H1 (cell line): Measurements from ENCODE around the gene MED12L. TPM values are rescaled to one million over a fixed set of nuclear protein-coding genes. Genes with fewer than 3 reads are reported as not detected.

Experiments
- CTCF ChIA-PET: fragments of 300-600 bp; sonication (Branson Sonifier 250); formaldehyde crosslinking; loops from one replicate; lab custom pipeline; 2021; ENCODE audit not compliant: partially characterized antibody; lab: Charles Lee
- POLR2A ChIA-PET: fragments of 300-600 bp; sonication (Branson Sonifier 250); formaldehyde crosslinking; loops from one replicate; lab custom pipeline; 2021; ENCODE audit warnings: inconsistent platforms; ENCODE audit not compliant: partially characterized antibody; lab: Charles Lee
- DNase-seq, 2 experiments: peaks; one replicate each; pipeline versions ENCODE4 v3.0.0 to v3.0.0-alpha.2; 2010 to 2022; ENCODE audit warnings: low spot score in 2 of 2, low read depth in 1 of 2, mixed read lengths in 1 of 2
- FAIRE-seq: peaks from 2 replicates; lab custom pipeline; 2011; peaks lifted over from hg19 to GRCh38; lab: Jason Lieb, UNC
- H2AFZ ChIP-seq: 2 replicates; pipeline ENCODE4 v1.8.1; 2012; ENCODE audit warnings: low read length, inconsistent platforms
- H2AK5ac ChIP-seq: 2 replicates; pipeline ENCODE4 v1.6.1; 2013; ENCODE audit warnings: low read depth, low read length
- H2BK120ac ChIP-seq: replicated peaks from 2 replicates; pipeline ENCODE3; 2013; ENCODE audit warnings: low read depth, low read length, inconsistent platforms
- H2BK12ac ChIP-seq: 2 replicates; pipeline ENCODE4 v1.6.1; 2013; ENCODE audit warnings: low read depth, low read length
- H2BK15ac ChIP-seq: 2 replicates; pipeline ENCODE4 v1.6.1; 2013; ENCODE audit warnings: low read length
- H2BK20ac ChIP-seq: 2 replicates; pipeline ENCODE4 v1.6.1; 2013; ENCODE audit warnings: low read length
- H2BK5ac ChIP-seq: 2 replicates; pipeline ENCODE4 v1.6.1; 2013; ENCODE audit warnings: low read depth, low read length
- H3K14ac ChIP-seq: 2 replicates; pipeline ENCODE4 v1.6.1; 2013; ENCODE audit warnings: inconsistent platforms; ENCODE audit not compliant: insufficient read length
- H3K18ac ChIP-seq: 2 replicates; pipeline ENCODE4 v1.6.1; 2013; ENCODE audit warnings: low read length; ENCODE audit errors: extremely low read depth
- H3K23ac ChIP-seq: 2 replicates; pipeline ENCODE4 v1.6.1; 2013; ENCODE audit warnings: inconsistent platforms; ENCODE audit not compliant: insufficient read length
- H3K23me2 ChIP-seq: 2 replicates; pipeline ENCODE4 v1.6.1; 2013; ENCODE audit warnings: low read depth, low read length
- H3K27ac ChIP-seq: 2 replicates; pipeline ENCODE4 v1.6.1; 2011; ENCODE audit warnings: low read depth, low read length, inconsistent platforms
- H3K27me3 ChIP-seq, 4 experiments: replicated peaks in 1 of 4; 1 replicate in 1 of 4; 2 replicates in 3 of 4; pipeline versions ENCODE4 v1.6.1 to v1.8.1; 2011 to 2013; ENCODE audit warnings: low read length in 3 of 4, mild to moderate bottlenecking in 3 of 4, inconsistent platforms in 2 of 4, mixed read lengths in 2 of 4, moderate library complexity in 1 of 4; ENCODE audit not compliant: control insufficient read depth in 3 of 4, insufficient read depth in 3 of 4; ENCODE audit errors: extremely low read depth in 1 of 4
- H3K36me3 ChIP-seq, 4 experiments: 2 replicates each; pipeline versions ENCODE4 v1.6.1 to v1.8.1; 2011 to 2013; ENCODE audit warnings: mild to moderate bottlenecking in 4 of 4, low read length in 3 of 4, moderate library complexity in 2 of 4, control low read depth in 1 of 4, inconsistent platforms in 1 of 4; ENCODE audit not compliant: insufficient read depth in 4 of 4, control insufficient read depth in 2 of 4
- H3K4ac ChIP-seq: replicated peaks from 2 replicates; pipeline ENCODE3; 2013; ENCODE audit warnings: low read length, low read depth, mixed read lengths, inconsistent platforms; ENCODE audit not compliant: insufficient read length
- H3K4me1 ChIP-seq, 4 experiments: replicated peaks in 1 of 4; 1 replicate in 1 of 4; 2 replicates in 3 of 4; pipeline versions ENCODE4 v1.6.1 to v1.8.1; 2011 to 2013; ENCODE audit warnings: low read length in 3 of 4, inconsistent platforms in 2 of 4, mixed read lengths in 1 of 4; ENCODE audit not compliant: insufficient read depth in 4 of 4, control insufficient read depth in 3 of 4
- H3K4me2 ChIP-seq, 2 experiments: 2 replicates each; pipeline versions ENCODE4 v1.6.1 to v1.8.1; 2011 to 2013; ENCODE audit warnings: low read depth in 2 of 2, low read length in 2 of 2, control low read depth in 1 of 2, inconsistent platforms in 1 of 2, mild to moderate bottlenecking in 1 of 2; ENCODE audit not compliant: insufficient read depth in 1 of 2
- H3K4me3 ChIP-seq, 4 experiments: fragments of 200-600, 300-600 bp in 1 of 4; sonication (generic), shearing (Covaris generic), sonication (Bioruptor Twin) in 1 of 4; 2 replicates each; pipeline versions ENCODE4 v1.5.1 to v1.8.1; 2011 to 2016; ENCODE audit warnings: low read length in 4 of 4, low read depth in 3 of 4, control low read depth in 2 of 4, inconsistent platforms in 2 of 4, mild to moderate bottlenecking in 2 of 4, mixed read lengths in 1 of 4, moderate library complexity in 1 of 4; ENCODE audit not compliant: insufficient read depth in 2 of 4; ENCODE audit errors: extremely low read depth in 1 of 4
- H3K56ac ChIP-seq: replicated peaks from 2 replicates; pipeline ENCODE3; 2013; ENCODE audit warnings: low read depth, mild to moderate bottlenecking, mixed read lengths, low read length, inconsistent platforms; ENCODE audit not compliant: insufficient read length
- H3K79me1 ChIP-seq: 2 replicates; pipeline ENCODE4 v1.6.1; 2013; ENCODE audit warnings: low read depth, low read length, control low read depth
- H3K79me2 ChIP-seq, 2 experiments: 2 replicates each; pipeline versions ENCODE4 v1.6.1 to v1.8.1; 2012 to 2013; ENCODE audit warnings: low read length in 2 of 2, mild to moderate bottlenecking in 2 of 2, inconsistent platforms in 1 of 2; ENCODE audit not compliant: insufficient read depth in 2 of 2, control insufficient read depth in 1 of 2
- H3K9ac ChIP-seq, 4 experiments: replicated peaks in 1 of 4; 1 replicate in 1 of 4; 2 replicates in 3 of 4; pipeline versions ENCODE4 v1.6.1 to v1.8.1; 2011 to 2013; ENCODE audit warnings: low read depth in 3 of 4, low read length in 3 of 4, control low read depth in 2 of 4, mild to moderate bottlenecking in 2 of 4, moderate library complexity in 2 of 4, inconsistent platforms in 1 of 4; ENCODE audit errors: extremely low read depth in 1 of 4
- H3K9me3 ChIP-seq, 2 experiments: 2 replicates each; pipeline versions ENCODE4 v1.6.1 to v1.8.1; 2012 to 2013; ENCODE audit warnings: mild to moderate bottlenecking in 2 of 2, moderate library complexity in 2 of 2, control low read depth in 1 of 2, inconsistent platforms in 1 of 2, low read depth in 1 of 2, low read length in 1 of 2, mixed read lengths in 1 of 2; ENCODE audit not compliant: insufficient read depth in 2 of 2
- H4K20me1 ChIP-seq, 2 experiments: replicated peaks in 1 of 2; 2 replicates each; pipeline versions ENCODE3 to v1.8.1; 2011 to 2013; ENCODE audit warnings: inconsistent platforms in 2 of 2, low read length in 2 of 2, mild to moderate bottlenecking in 1 of 2; ENCODE audit not compliant: insufficient read depth in 2 of 2, control insufficient read depth in 1 of 2
- H4K5ac ChIP-seq: 2 replicates; pipeline ENCODE4 v1.6.1; 2013; ENCODE audit warnings: low read length, low read depth, mixed read lengths, inconsistent platforms; ENCODE audit not compliant: insufficient read length
- H4K8ac ChIP-seq: 2 replicates; pipeline ENCODE4 v1.8.0; 2013; ENCODE audit warnings: mild to moderate bottlenecking, moderate library complexity, low read length, inconsistent platforms; ENCODE audit not compliant: insufficient read depth; ENCODE audit errors: extremely low read depth
- H4K91ac ChIP-seq: replicated peaks from 2 replicates; pipeline ENCODE3; 2013; ENCODE audit warnings: low read length, mixed read lengths, inconsistent platforms; ENCODE audit not compliant: insufficient read length
- RFX5 ChIP-seq: IDR thresholded peaks from 2 replicates; pipeline ENCODE4 v1.6.1; 2011; ENCODE audit warnings: low read depth, low read length, improper control_type of control experiment, borderline replicate concordance
- TCF12 ChIP-seq: IDR thresholded peaks from 2 replicates; pipeline ENCODE4 v1.6.1; 2011; ENCODE audit warnings: low read depth, mild to moderate bottlenecking, low read length
- WGBS, 2 experiments: shearing (Covaris generic) in 1 of 2; methylation state at CpG; one replicate each; pipeline versions ENCODE4 v1.1.6 to v1.1.7; 2013 to 2015; ENCODE audit warnings: low lambda C conversion rate in 2 of 2, mixed read lengths in 2 of 2, inconsistent platforms in 1 of 2, low coverage in 1 of 2, missing lambda C conversion rate in 1 of 2; ENCODE audit not compliant: insufficient replicate concordance in 2 of 2, insufficient coverage in 1 of 2, insufficient read length in 1 of 2; ENCODE audit errors: extremely low coverage in 1 of 2, missing lambda C conversion rate in 1 of 2; 5-methylcytosine and 5-hydroxymethylcytosine counted together
- polyA plus RNA-seq, 7 experiments: library from polyadenylated mRNA; depleted of rRNA in 3 of 7; stranded (reverse) in 5 of 7; unstranded in 2 of 7; fragments of >200 nt in 5 of 7; fragments of 200-250 nt in 2 of 7; gene quantifications; 1 replicate in 5 of 7; 2 replicates in 1 of 7; 4 replicates in 1 of 7; pipeline versions ENCODE4 v1.2.1 to v1.2.3, GENCODE V29; 2011 to 2013; ENCODE audit warnings: missing spikeins in 2 of 7, mixed read lengths in 2 of 7
- total RNA-seq: library from RNA; stranded (reverse); fragmentation: NEBNext Ultra II Directional; extraction: Animal tissue kit (Norgen Biotek cat#: 25700); gene quantifications from 2 replicates; pipeline ENCODE4 v1.2.1, GENCODE V29; 2021

Gene MED12L
- total and polyA plus RNA-seq, 2 of the 8 experiments (the other 6 are each of a cell fraction or from before 2014, with no cell fraction given): 3.6 to 26.2 TPM

DNA sequence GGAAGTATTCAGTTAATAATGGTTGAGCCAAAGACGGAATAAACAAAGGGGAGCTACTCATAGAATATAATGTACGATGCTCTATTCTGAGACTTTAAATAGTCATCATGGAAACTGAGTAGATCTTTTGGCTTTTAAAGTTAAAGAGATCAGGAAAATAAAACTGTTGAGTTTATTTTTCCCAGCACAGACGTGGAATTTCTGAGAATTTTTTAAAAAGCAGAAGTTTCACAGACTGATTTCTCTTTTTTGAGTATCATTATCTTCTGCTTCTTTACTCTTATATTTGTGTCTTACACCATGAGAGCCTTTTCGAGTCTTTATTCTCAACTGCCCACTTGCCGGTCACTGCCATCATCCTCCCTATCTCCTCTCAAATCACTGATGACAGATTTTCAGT is 179.7 kb downstream of the MED12L start:
- Histone ChIP-seq H3K18ac (no peak overlapping the region), H3K27me3 (no peaks in the 10 kb centered on the region), H3K14ac (no peak overlapping the region), H2BK15ac (no peak overlapping the region), H3K4me2 (no peak overlapping the region), H4K8ac (no peak overlapping the region), H3K4me1 (peaks cover 0 to 7% (median 3%) of the 10 kb centered on the region in 4 experiments; a peak in 2 of 7 replicates), H2BK20ac (no peak overlapping the region), H4K5ac (no peak overlapping the region), H2BK12ac (no peak overlapping the region; the same call in 1 of the 2 replicates), H3K9me3 (no peaks in the 10 kb centered on the region), H3K56ac (no peak overlapping the region), H3K36me3 (no peaks in the 10 kb centered on the region), H2BK120ac (no peak overlapping the region), H3K27ac (no peak overlapping the region), H2AK5ac (no peak overlapping the region), H3K4me3 (no peak overlapping the region), H2BK5ac (no peak overlapping the region), H3K23me2 (no peaks in the 10 kb centered on the region; the same call in 1 of the 2 replicates), H3K23ac (no peak overlapping the region), H2AFZ (no peak overlapping the region), H3K9ac (no peak overlapping the region), H3K4ac (no peak overlapping the region), H4K20me1 (no peaks in the 10 kb centered on the region), H4K91ac (no peak overlapping the region), H3K79me2 (no peaks in the 10 kb centered on the region), H3K79me1 (no peaks in the 10 kb centered on the region; the same call in 1 of the 2 replicates)
- no peak for DNase-seq
- WGBS, 2 experiments: 84% methylated on average over 5 of the region's 5 CpGs; no CpG with 5 or more reads in 1 of the 2 experiments
- TF ChIP-seq TCF12: no peak
- TF ChIP-seq RFX5: no peak
- ChIA-PET CTCF (interaction anchor here (1.1 to 4.1 kb wide), 3 partner anchors 14 to 70 kb away, joined by 3 to 32 read pairs (median 6); no protein-coding TSS in a partner anchor), POLR2A (no interaction called here)
- FAIRE-seq: no peak
